PFSK-1 (cell line): Measurements from ENCODE around the gene NPAS2.

ENCODE experiments used
- POLR2AphosphoS5 ChIP-seq: IDR thresholded peaks from 2 replicates; pipeline ENCODE4 v1.6.1; 2012; ENCODE audit warnings: low read depth, mild to moderate bottlenecking, control low read depth, low read length, moderate library complexity
- SIN3A ChIP-seq: IDR thresholded peaks from 2 replicates; pipeline ENCODE4 v1.6.1; 2012; ENCODE audit warnings: mild to moderate bottlenecking, low read length, moderate library complexity, borderline replicate concordance; ENCODE audit not compliant: insufficient read depth
- TF ChIP-seq, protein P1 (sequence below), 2 experiments: IDR thresholded peaks; 2 replicates each; pipeline versions ENCODE4 v1.6.1 to v1.8.0; 2011 to 2012; ENCODE audit warnings: low read depth in 2 of 2, low read length in 2 of 2, control low read depth in 1 of 2, inconsistent platforms in 1 of 2, mild to moderate bottlenecking in 1 of 2, moderate library complexity in 1 of 2; ENCODE audit not compliant: insufficient read depth in 1 of 2

DNA sequence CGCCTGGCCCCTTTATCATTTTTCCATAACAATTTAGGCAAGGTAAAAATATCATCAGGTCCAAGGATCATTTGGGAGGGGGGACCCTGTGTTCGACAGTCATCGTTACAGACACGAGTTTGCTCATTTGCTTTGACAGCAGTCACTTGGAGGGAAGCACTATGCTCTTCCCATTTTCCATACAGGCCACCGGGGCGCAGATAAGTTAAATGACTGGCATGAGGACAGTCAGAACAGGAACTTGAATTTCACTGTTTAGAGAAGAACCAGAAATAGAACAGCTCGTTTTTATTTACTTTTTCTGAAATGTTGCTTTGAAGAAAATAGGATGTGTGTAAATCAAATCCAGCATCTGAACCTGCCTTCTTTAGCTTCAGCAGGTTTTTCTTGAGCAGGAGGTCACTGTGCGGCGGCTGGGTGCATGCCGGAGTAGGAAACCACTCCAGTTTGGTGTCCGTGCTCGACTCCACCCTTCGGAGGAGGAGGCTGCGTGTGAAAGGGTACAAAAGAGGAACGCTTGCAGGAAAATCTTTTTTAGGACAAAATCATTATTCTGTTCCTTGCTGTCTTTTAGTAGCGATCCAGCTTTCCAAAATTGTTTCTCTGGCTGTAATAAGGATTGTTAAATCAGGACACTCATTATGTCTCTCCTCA lies 15.2 kb downstream of the NPAS2 start:
- TF ChIP-seq, protein P1, sequence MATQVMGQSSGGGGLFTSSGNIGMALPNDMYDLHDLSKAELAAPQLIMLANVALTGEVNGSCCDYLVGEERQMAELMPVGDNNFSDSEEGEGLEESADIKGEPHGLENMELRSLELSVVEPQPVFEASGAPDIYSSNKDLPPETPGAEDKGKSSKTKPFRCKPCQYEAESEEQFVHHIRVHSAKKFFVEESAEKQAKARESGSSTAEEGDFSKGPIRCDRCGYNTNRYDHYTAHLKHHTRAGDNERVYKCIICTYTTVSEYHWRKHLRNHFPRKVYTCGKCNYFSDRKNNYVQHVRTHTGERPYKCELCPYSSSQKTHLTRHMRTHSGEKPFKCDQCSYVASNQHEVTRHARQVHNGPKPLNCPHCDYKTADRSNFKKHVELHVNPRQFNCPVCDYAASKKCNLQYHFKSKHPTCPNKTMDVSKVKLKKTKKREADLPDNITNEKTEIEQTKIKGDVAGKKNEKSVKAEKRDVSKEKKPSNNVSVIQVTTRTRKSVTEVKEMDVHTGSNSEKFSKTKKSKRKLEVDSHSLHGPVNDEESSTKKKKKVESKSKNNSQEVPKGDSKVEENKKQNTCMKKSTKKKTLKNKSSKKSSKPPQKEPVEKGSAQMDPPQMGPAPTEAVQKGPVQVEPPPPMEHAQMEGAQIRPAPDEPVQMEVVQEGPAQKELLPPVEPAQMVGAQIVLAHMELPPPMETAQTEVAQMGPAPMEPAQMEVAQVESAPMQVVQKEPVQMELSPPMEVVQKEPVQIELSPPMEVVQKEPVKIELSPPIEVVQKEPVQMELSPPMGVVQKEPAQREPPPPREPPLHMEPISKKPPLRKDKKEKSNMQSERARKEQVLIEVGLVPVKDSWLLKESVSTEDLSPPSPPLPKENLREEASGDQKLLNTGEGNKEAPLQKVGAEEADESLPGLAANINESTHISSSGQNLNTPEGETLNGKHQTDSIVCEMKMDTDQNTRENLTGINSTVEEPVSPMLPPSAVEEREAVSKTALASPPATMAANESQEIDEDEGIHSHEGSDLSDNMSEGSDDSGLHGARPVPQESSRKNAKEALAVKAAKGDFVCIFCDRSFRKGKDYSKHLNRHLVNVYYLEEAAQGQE (IDR thresholded peaks at IDR 0.05; ENCODE audit: insufficient read depth in 1 of 2, low read depth in 2 of 2, low read length in 2 of 2): no peak
- TF ChIP-seq SIN3A: no peak
- TF ChIP-seq POLR2AphosphoS5: no peak
